Measurements from ENCODE around the gene TULP1.

DNA sequence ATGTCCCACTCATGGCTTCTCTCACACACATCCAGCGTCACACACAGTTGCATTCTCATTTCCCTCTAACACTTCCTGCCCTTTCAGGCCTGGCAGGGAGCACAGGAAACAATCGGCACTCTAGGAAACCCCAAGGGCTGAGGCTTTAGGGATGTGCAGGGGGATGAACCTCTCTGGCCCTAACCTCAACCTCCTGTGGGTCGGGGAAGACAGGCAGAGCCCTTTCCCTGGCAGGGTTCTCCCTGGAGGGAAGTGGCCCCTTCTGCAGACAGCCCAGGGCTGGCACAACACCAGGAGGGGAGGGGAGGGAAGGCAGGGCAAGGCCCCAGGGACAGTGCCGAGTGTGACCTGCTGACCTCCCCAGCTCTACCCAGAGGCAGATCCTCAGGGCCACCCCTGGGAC lies 18.5 kb downstream of the TULP1 start:
- TF ChIP-seq, protein P1, sequence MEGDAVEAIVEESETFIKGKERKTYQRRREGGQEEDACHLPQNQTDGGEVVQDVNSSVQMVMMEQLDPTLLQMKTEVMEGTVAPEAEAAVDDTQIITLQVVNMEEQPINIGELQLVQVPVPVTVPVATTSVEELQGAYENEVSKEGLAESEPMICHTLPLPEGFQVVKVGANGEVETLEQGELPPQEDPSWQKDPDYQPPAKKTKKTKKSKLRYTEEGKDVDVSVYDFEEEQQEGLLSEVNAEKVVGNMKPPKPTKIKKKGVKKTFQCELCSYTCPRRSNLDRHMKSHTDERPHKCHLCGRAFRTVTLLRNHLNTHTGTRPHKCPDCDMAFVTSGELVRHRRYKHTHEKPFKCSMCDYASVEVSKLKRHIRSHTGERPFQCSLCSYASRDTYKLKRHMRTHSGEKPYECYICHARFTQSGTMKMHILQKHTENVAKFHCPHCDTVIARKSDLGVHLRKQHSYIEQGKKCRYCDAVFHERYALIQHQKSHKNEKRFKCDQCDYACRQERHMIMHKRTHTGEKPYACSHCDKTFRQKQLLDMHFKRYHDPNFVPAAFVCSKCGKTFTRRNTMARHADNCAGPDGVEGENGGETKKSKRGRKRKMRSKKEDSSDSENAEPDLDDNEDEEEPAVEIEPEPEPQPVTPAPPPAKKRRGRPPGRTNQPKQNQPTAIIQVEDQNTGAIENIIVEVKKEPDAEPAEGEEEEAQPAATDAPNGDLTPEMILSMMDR (IDR thresholded peaks at IDR 0.05): no peak
- TF ChIP-seq POLR2A (IDR thresholded peaks at IDR 0.05): no peak
